HCT116 (cell line): ENCODE measurements around the gene BRWD1. TPM values are rescaled to one million over a fixed set of nuclear protein-coding genes. Genes with fewer than 3 reads are reported as not detected.

Experiments
- ATAC-seq: fragments of 200-7000 bp; cut with Tn5 transposase; 2 replicates; pipeline ENCODE4 v1.9.1; 2020; ENCODE audit warnings: mild to moderate bottlenecking, moderate library complexity
- BruUV-seq: library from RNA; stranded (reverse); fragments of 400-500 nt; replicated peaks from 2 replicates; lab custom pipeline; 2021; lab: Mats Ljungman, UMichigan
- CTCF ChIA-PET: fragments of 300-600 bp; sonication (Branson Sonifier 250); formaldehyde crosslinking; loops from one replicate; lab custom pipeline; 2021; ENCODE audit warnings: antibody characterized with exemption; lab: Charles Lee
- POLR2A ChIA-PET: fragments of 300-600, 350-600 bp; sonication (Branson Sonifier 250); formaldehyde crosslinking; loops from one replicate; lab custom pipeline; 2021; ENCODE audit warnings: antibody characterized with exemption; lab: Charles Lee
- RAD21 ChIA-PET, 2 experiments: fragments of 300-600 bp; sonication (Branson Sonifier 250); formaldehyde crosslinking; loops; one replicate each; lab custom pipeline; 2023; ENCODE audit warnings: low total read pairs in 2 of 2; ENCODE audit not compliant: uncharacterized antibody in 2 of 2, unreplicated experiment in 2 of 2, low non-redundant PET in 1 of 2; lab: Charles Lee
- DNase-seq: peaks from one replicate; pipeline ENCODE4 v3.0.0-alpha.2; 2010; ENCODE audit warnings: low read depth, low spot score
- H2AFZ ChIP-seq: fragments of 200-600 bp; shearing (Covaris generic), sonication (generic); 2 replicates; pipeline ENCODE4 v1.6.1; 2017; ENCODE audit warnings: low read depth, mixed run types, mixed read lengths, antibody characterized with exemption, low read length; ENCODE audit not compliant: poor library complexity, severe bottlenecking
- H3K27ac ChIP-seq: 2 replicates; pipeline ENCODE4 v1.5.1; 2012; ENCODE audit warnings: low read depth, low read length
- H3K27me3 ChIP-seq: fragments of 200-600 bp; sonication (generic); 2 replicates; pipeline ENCODE4 v1.6.1; 2016; ENCODE audit warnings: mixed run types, low read length, mixed read lengths; ENCODE audit not compliant: insufficient read depth
- H3K36me3 ChIP-seq, 2 experiments: fragments of 200-500 bp in 1 of 2; fragments of 200-600 bp in 1 of 2; sonication (Bioruptor generic) in 1 of 2; sonication (generic) in 1 of 2; 2 replicates each; pipeline versions ENCODE4 v1.5.1 to v1.6.1; 2014 to 2016; ENCODE audit warnings: low read length in 2 of 2, inconsistent platforms in 1 of 2, mixed read lengths in 1 of 2, mixed run types in 1 of 2; ENCODE audit not compliant: insufficient read depth in 2 of 2, control insufficient read depth in 1 of 2
- H3K4me1 ChIP-seq, 2 experiments: fragments of 200-600 bp in 1 of 2; sonication (generic) in 1 of 2; 2 replicates each; pipeline versions ENCODE4 v1.5.1 to v1.6.1; 2012 to 2017; ENCODE audit warnings: low read length in 2 of 2, inconsistent platforms in 1 of 2, mild to moderate bottlenecking in 1 of 2, mixed read lengths in 1 of 2, mixed run types in 1 of 2, moderate library complexity in 1 of 2; ENCODE audit not compliant: insufficient read depth in 2 of 2, control insufficient read depth in 1 of 2
- H3K4me2 ChIP-seq: fragments of 200-600 bp; sonication (generic); 2 replicates; pipeline ENCODE4 v1.6.1; 2017; ENCODE audit warnings: mixed run types, low read length, mixed read lengths
- H3K4me3 ChIP-seq, 2 experiments: fragments of 200-600 bp in 1 of 2; sonication (generic) in 1 of 2; replicated peaks in 1 of 2; 2 replicates each; pipeline ENCODE4 v1.5.1; 2011 to 2016; ENCODE audit warnings: low read length in 2 of 2, control low read depth in 1 of 2, low read depth in 1 of 2, mild to moderate bottlenecking in 1 of 2, mixed read lengths in 1 of 2, mixed run types in 1 of 2
- H3K79me2 ChIP-seq: fragments of 200-600 bp; sonication (generic); 2 replicates; pipeline ENCODE4 v1.6.1; 2017; ENCODE audit warnings: mild to moderate bottlenecking, mixed run types, low read length, moderate library complexity, mixed read lengths; ENCODE audit not compliant: insufficient read depth
- H3K9ac ChIP-seq: fragments of 200-600 bp; sonication (generic); 2 replicates; pipeline ENCODE4 v1.6.1; 2016; ENCODE audit warnings: low read length, mixed read lengths
- H3K9me2 ChIP-seq: fragments of 200-600 bp; sonication (generic), shearing (Covaris generic); 2 replicates; pipeline ENCODE4 v1.6.1; 2017; ENCODE audit warnings: mixed run types, mild to moderate bottlenecking, moderate library complexity; ENCODE audit not compliant: insufficient read depth
- H3K9me3 ChIP-seq, 2 experiments: fragments of 200-500 bp in 1 of 2; fragments of 200-600 bp in 1 of 2; sonication (Bioruptor generic) in 1 of 2; sonication (generic) in 1 of 2; 2 replicates each; pipeline ENCODE4 v1.6.1; 2014 to 2017; ENCODE audit warnings: low read length in 2 of 2, mixed read lengths in 2 of 2, inconsistent platforms in 1 of 2, low read depth in 1 of 2, mild to moderate bottlenecking in 1 of 2, mixed run types in 1 of 2, moderate library complexity in 1 of 2; ENCODE audit not compliant: control insufficient read depth in 1 of 2, insufficient read depth in 1 of 2
- H4K20me1 ChIP-seq: fragments of 200-600 bp; sonication (generic), shearing (Covaris generic); 2 replicates; pipeline ENCODE4 v1.6.1; 2017; ENCODE audit warnings: mixed run types, mild to moderate bottlenecking, moderate library complexity; ENCODE audit not compliant: insufficient read depth
- ATF3 ChIP-seq: IDR thresholded peaks from 2 replicates; pipeline ENCODE4 v1.6.1; 2012
- CBX3 ChIP-seq: IDR thresholded peaks from 2 replicates; pipeline ENCODE4 v1.6.1; 2012; ENCODE audit warnings: low read depth
- CEBPB ChIP-seq: IDR thresholded peaks from 2 replicates; pipeline ENCODE4 v1.6.1; 2012; ENCODE audit warnings: low read depth
- CTCF ChIP-seq, 3 experiments: fragments of 200-600 bp in 1 of 3; sonication (generic) in 1 of 3; IDR thresholded peaks in 2 of 3; conservative IDR thresholded peaks in 1 of 3; 2 replicates each; pipeline ENCODE4 v1.5.1; 2012 to 2017; ENCODE audit warnings: low read depth in 2 of 3, low read length in 2 of 3, antibody characterized with exemption in 1 of 3, borderline replicate concordance in 1 of 3, control low read depth in 1 of 3, mild to moderate bottlenecking in 1 of 3, mixed read lengths in 1 of 3, mixed run types in 1 of 3, moderate library complexity in 1 of 3; ENCODE audit not compliant: insufficient read depth in 1 of 3
- EGR1 ChIP-seq: IDR thresholded peaks from 2 replicates; pipeline ENCODE4 v1.6.1; 2012; ENCODE audit warnings: low read depth
- ELF1 ChIP-seq: IDR thresholded peaks from 2 replicates; pipeline ENCODE4 v1.6.1; 2012; ENCODE audit warnings: low read depth, borderline replicate concordance
- EZH2phosphoT487 ChIP-seq: fragments of 200-600 bp; IDR thresholded peaks from 2 replicates; pipeline ENCODE4 v1.6.1; 2018; ENCODE audit warnings: antibody characterized with exemption, borderline replicate concordance
- JUND ChIP-seq: IDR thresholded peaks from 2 replicates; pipeline ENCODE4 v1.6.1; 2012
- MAX ChIP-seq: IDR thresholded peaks from 2 replicates; pipeline ENCODE4 v1.6.1; 2012
- POLR2A ChIP-seq: IDR thresholded peaks from 2 replicates; pipeline ENCODE4 v1.7.0; 2011; ENCODE audit warnings: borderline replicate concordance; ENCODE audit not compliant: insufficient read depth, insufficient read length; ENCODE audit errors: extremely low read depth
- POLR2AphosphoS5 ChIP-seq: IDR thresholded peaks from 2 replicates; pipeline ENCODE4 v1.6.1; 2011; ENCODE audit warnings: mild to moderate bottlenecking, low read depth, low read length, moderate library complexity
- RAD21 ChIP-seq: IDR thresholded peaks from 2 replicates; pipeline ENCODE4 v1.6.1; 2012; ENCODE audit warnings: low read depth, mild to moderate bottlenecking
- REST ChIP-seq: IDR thresholded peaks from 2 replicates; pipeline ENCODE4 v1.6.1; 2012; ENCODE audit warnings: low read depth
- SIN3A ChIP-seq: IDR thresholded peaks from 2 replicates; pipeline ENCODE4 v1.6.1; 2012; ENCODE audit warnings: low read depth
- SP1 ChIP-seq: IDR thresholded peaks from 2 replicates; pipeline ENCODE4 v1.6.1; 2012; ENCODE audit warnings: low read depth
- SRF ChIP-seq: IDR thresholded peaks from 2 replicates; pipeline ENCODE4 v1.6.1; 2012; ENCODE audit warnings: low read depth
- TCF7L2 ChIP-seq: IDR thresholded peaks from 2 replicates; pipeline ENCODE4 v1.7.0; 2011; ENCODE audit warnings: borderline replicate concordance, inconsistent platforms; ENCODE audit not compliant: insufficient read depth, insufficient read length; ENCODE audit errors: extremely low read depth
- ZBTB33 ChIP-seq: IDR thresholded peaks from 2 replicates; pipeline ENCODE4 v1.6.1; 2011; ENCODE audit warnings: mild to moderate bottlenecking, low read length, moderate library complexity; ENCODE audit not compliant: insufficient replicate concordance; ENCODE audit errors: extremely low read depth
- ZFX ChIP-seq: fragments of 450-650 bp; IDR thresholded peaks from 2 replicates; pipeline ENCODE4 v1.6.1; 2017
- ZNF274 ChIP-seq: fragments of 200-500 bp; sonication (Bioruptor generic); IDR thresholded peaks from 2 replicates; pipeline ENCODE4 v1.6.1; 2014; ENCODE audit warnings: mild to moderate bottlenecking, low read depth, low read length, inconsistent platforms
- intact Hi-C: fragments of 100-400 bp; cut with micrococcal nuclease; formaldehyde crosslinking; loops from 2 replicates; pipeline ENCODE4 v1.10.0; 2022
- total RNA-seq: library from RNA; stranded (reverse); gene quantifications from one replicate; pipeline ENCODE4 v1.2.1, GENCODE V29; 2021; ENCODE audit not compliant: unreplicated experiment

The BRWD1 gene
- total RNA-seq, 1 experiment from 2014 or later: 33.1 TPM

GRCh38 chr21:39156024-39156423, 157.4 kb downstream of the BRWD1 start:
- no peak overlapping the region for H2AFZ ChIP-seq
- no peaks in the 10 kb centered on the region for H3K9me3 ChIP-seq
- no peaks in the 10 kb centered on the region for H3K27me3 ChIP-seq
- no peaks in the 10 kb centered on the region for H3K9me2 ChIP-seq
- no peak for TF ChIP-seq CTCF (IDR thresholded peaks at IDR 0.05 in 2 of 3, conservative IDR thresholded peaks at IDR 0.05 in 1 of 3; ENCODE audit: borderline replicate concordance in 1 of 3, insufficient read depth in 1 of 3, low read depth in 2 of 3, low read length in 2 of 3)
- TF ChIP-seq EZH2phosphoT487: no peak
- TF ChIP-seq CEBPB: no peak
- no peak for TF ChIP-seq EGR1
- no peak for TF ChIP-seq RAD21
- no peak for TF ChIP-seq ZFX
- TF ChIP-seq POLR2A: no peak
- no peak for TF ChIP-seq SRF
- TF ChIP-seq TCF7L2: no peak
- no peak for TF ChIP-seq JUND
- no peak for TF ChIP-seq SIN3A
- no peak for TF ChIP-seq REST
- TF ChIP-seq ZNF274: no peak
- no peak for TF ChIP-seq ATF3
- no peak for TF ChIP-seq SP1
- TF ChIP-seq CBX3: no peak
- TF ChIP-seq POLR2AphosphoS5: no peak
- TF ChIP-seq ELF1: no peak
- no peak for TF ChIP-seq ZBTB33
- TF ChIP-seq MAX: no peak
- H3K36me3 ChIP-seq: no peaks in the 10 kb centered on the region
- no TSS peak for BruUV-seq
- H4K20me1 ChIP-seq: no peaks in the 10 kb centered on the region
- DNase-seq (no peak), ATAC-seq (no peak)
- peaks cover 0 to 5% of the 10 kb centered on the region in 2 experiments; a peak in 1 of 4 replicates for H3K4me1 ChIP-seq
- ChIA-PET CTCF (no interaction called here), RAD21 (no interaction called here), POLR2A (no interaction called here)
- H3K4me3 ChIP-seq: no peak overlapping the region
- no peak overlapping the region for H3K4me2 ChIP-seq
- no peak overlapping the region for H3K9ac ChIP-seq
- no peaks in the 10 kb centered on the region for H3K79me2 ChIP-seq
- intact Hi-C loops: no loop called here
- H3K27ac ChIP-seq: no peak overlapping the region
